Activated gamma-delta T cell treated with Interleukin-2 at 50 U/mL for 16 hours (primary cell): ENCODE measurements around the gene UGDH.
"Not testable (repeated sequence)": the region's sequence is repeated elsewhere in the genome, so short reads cannot be mapped to it uniquely, and the experiment has no call there.

Experiments used
- DNase-seq: peaks from one replicate; pipeline ENCODE4 v3.0.0-alpha.2; 2020

Gene UGDH

DNA sequence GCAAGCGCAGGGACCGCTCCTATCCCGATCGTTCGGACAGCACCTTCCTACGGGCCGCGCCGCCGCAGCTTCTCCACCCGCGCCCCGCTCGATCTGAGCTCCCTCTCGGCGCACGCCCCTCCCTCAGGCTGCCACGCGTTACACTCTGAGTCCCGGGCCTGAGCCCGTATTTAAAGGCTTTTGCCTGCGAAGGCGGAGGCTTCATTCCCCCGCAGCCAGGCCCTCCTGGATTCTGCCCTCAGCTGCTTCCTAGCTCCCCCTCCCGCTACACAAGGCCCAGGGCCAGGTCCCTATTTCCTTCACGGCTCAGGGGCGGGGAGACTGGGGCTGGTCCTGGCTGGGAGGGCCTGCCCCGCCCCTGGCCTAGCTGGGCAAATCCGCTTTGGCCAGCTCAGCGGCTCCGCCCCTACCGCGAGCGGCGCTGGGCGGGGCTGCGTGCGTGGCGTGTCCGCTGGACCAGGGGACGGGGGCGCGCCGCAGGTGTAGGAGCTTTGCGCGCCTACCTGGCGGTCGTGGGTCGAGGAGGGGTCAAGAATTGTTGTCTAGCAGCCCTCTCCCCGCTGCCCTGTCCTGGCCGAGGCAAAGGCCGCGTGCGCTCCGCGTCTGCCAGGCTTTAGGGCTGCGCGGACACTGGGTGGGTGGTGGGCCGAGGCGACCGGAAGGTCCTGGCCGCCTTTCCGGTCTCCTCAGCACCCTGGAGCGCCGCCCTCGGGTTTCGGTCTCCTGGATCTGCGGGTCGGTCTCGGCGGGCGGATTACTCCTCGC lies at the start of gene UGDH:
UGDH (minus strand) TSS at position 144 of the 765 bp plus-strand sequence. CDS start 5,927 bp downstream, outside the sequence.
- DNase-seq = peak; percentile 86

DNA sequence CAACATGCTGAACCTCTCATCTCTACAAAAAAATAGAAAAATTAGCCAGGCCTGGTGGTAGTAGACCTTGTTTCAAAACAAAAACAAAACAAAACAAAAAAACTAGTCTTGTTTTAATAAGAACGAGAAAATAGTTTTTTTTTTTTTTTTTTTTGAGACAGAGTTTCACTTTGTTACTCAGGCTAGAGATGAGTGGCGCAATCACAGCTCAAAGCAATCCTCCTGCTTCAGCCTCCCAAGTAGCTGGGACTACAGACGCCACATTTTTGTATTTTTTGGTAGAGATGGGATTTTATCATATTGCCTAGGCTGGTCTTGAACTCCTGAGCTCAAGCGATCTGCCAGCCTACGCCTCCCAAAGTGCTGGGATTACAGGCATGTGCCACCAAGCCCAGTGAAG lies 47.7 kb upstream of the UGDH start:
- DNase-seq = no peak

DNA sequence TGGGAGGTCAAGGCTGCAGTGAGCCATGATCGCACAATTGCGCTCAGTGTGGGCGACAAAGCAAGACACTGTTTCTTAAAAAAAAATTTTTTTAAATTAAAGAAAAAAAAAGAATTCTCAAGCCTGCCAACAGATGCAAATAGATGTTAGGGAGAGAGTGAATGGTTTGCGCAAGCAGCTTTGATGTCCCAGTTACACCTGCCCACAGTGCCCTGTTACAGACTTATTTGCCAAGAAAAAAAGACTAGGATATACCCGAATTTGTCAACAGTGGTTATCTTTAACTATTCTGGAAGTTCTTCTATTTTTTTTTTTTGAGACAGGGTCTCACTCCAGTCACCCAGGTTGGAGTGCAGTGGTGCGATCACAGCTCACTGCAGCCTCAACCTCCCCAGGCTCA lies 44.3 kb upstream of the UGDH start:
- no peak for DNase-seq

DNA sequence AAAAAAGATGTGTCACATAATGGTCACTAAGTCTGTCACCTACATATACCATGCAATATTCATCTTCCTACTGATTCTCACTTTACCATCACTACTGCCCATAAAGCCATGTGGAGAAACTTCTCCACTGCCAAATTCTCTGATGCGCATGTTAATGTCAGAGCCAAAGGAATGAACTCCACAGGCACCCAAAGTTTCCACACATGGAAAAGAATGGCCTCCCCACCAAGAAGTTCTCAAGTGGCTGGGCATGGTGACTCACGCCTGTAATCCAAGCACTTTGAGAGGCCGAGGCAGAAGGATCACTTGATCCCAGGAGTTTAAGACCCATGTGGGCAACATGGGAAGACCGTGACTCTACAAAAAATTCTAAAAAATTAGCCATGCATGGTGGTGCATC lies 43.8 kb upstream of the UGDH start:
- no peak for DNase-seq

DNA sequence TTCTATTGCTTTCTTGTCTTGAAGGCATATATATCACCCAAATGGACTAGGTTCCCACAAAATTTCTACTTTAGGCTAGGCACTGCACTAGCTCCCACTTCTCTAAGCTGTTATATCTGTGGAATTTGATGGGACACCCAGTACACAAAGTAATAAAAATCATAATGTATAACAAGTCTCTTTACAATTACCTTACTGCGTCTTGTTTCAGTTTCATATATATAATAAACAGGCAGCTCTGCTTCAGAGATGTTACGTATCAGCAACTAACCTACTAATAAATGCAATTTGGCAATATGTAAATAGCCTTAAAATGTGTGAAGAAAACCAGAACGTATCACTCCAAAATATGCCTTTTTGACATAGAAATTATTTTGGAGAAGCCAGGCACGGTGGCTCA lies 42.0 kb upstream of the UGDH start:
- DNase-seq = no peak

DNA sequence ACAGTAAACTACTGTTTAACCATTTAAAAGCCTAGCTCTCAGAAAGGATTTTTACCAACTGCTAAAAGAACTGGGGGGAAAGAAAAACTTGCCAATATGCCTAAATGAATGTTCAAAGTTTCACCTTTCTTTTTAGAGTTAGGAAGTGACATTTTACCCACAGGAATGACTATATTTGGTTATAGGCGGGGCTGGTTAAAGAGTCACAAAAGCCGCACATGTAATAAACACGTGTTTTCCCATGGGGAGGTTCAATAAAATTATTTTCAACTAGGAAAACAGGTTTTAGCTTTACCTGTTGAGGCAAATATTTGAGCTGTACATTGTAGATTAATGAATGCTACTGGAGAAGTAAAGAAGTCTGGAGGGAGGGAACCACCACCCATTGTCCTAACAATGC lies 41.6 kb upstream of the UGDH start:
- DNase-seq = no peak

DNA sequence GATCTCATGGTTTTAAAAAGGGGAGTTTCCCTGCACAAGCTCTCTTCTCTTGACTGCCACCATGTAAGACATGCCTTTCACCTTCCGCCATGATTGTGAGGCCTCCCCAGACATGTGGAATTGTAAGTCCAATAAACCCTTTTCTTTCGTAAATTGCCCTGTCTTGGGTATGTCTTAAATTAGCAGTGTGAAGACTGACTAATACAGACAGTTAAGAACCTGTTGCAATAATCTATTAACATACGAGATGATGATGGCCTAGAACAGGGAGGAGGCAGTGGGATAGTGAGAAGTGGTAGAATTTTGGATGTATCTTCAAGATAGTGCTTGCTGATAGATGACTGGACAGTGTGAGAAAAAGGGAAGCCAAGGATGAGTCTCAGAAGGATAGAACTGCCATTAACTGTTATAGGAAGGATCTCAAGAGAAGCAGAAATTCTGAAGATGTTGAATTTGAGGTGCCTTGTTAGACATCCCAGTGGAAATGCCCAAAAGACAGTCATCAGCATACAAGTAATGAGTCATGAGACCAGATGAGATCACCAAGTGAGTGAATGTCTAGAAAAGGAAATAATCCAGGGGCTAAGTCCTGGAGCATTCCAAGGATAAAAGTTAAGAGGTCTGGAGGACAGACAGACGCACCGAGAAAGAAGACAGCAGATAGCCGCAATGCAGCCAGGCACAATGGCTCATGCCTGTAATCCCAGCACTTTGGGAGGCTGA lies 38.8 kb upstream of the UGDH start:
- DNase-seq = no peak

DNA sequence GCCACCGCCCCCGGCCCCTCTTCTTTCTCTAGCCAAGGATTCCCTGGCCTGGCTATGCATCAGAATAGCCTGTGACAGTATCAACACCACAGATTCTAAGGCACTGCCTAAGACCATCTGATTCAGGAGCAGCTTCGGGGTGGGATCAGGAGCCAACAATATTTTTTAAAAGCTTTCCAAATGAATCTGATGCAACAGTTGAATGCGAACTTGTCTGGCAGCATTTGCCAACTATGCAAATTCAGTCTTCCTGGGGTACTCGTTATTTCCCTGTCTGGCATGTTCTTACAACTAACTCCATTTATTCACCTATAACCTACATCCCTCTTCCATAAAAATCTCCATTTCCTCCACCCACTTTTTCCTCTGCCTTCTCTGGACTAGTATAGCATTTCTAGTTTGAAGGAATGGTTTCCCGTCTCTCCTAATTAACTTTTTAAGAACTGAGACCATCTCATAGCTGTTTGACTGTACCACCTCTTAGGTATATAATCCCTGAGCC lies 36.2 kb upstream of the UGDH start:
- no peak for DNase-seq

DNA sequence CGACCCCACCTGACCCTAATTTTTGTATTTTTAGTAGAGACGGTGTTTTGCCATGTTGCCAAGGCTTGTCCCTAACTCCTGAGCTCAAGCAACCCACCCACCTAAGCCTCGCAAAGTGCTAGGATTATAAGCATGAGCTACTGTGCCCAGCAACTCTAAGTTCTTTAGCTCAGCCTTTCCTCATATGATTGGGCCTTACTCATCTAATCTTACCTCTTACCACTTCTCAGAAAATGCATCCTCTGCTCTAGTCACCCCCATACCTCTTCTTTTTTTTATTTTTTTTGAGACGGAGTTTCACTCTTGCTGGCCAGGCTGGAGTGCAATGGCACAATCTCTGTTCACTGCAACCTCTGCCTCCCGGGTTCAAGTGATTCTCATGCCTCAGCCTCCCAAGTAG lies 35.6 kb upstream of the UGDH start:
- no peak for DNase-seq

DNA sequence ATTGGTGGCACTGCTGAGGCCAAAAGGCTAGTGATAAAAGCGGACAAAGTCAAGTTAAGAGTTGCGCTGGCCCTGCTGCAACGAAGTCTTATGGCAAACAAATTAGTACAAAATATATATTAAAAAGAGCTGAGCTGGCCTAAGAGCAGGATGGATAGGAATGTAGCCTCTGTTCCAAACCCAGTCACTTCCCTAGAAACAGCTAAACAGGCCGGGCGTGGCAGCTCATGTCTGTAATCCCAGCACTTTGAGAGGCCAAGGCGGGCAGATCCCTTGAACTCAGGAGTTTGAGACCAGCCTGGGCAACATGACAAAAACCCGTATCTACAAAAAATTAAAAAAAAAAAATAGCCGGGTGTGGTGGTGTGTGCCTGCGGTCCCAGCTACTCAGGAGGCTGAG lies 32.4 kb upstream of the UGDH start:
- DNase-seq = no peak

DNA sequence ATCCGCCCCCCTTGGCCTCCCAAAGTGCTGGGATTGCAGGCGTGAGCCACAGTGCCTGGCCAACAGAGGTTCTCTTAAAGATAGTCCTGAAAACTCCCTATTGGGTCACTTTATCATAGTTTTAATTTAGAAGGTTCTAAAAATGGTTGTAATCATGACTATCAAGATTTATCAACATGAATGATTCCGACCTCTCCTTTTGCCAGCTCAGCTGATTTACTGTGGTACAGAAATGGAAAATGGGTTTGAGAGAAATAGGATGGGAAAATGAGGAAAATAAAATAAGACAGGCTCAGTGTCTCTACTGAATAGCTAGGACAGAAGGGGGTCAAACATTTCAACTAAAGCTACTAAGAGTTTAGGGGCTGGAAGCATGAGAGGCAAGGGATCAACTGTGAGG lies 28.2 kb upstream of the UGDH start:
- DNase-seq = no peak

DNA sequence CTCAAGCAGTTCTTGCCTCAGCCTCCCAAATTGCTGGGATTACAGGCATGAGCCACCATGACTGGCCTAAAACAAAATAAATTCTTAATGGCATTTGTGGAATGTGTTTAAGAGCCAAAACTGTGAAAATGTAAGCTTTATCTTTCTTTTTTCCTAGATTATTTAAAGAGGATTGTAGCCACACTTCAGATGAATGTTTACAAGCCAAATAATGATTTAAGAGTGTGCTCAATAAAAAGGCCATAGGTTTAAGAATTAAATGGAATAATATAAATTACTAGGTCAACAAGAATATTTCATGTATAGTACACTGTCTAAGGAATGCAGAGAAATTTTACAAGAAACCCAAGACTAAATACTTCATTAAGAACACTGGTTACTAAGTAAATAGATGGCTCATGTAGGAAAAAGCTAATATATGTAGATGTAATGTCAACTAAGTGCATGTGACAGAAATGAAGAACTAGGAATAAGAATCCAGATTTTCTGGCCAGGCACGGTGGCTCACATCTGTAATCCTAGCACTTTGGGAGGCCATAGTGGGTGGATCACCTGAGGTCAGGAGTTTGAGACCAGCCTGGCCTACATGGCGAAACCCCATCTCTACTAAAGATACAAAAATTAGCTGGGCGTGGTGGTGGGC lies 21.3 kb upstream of the UGDH start:
- DNase-seq = no peak

DNA sequence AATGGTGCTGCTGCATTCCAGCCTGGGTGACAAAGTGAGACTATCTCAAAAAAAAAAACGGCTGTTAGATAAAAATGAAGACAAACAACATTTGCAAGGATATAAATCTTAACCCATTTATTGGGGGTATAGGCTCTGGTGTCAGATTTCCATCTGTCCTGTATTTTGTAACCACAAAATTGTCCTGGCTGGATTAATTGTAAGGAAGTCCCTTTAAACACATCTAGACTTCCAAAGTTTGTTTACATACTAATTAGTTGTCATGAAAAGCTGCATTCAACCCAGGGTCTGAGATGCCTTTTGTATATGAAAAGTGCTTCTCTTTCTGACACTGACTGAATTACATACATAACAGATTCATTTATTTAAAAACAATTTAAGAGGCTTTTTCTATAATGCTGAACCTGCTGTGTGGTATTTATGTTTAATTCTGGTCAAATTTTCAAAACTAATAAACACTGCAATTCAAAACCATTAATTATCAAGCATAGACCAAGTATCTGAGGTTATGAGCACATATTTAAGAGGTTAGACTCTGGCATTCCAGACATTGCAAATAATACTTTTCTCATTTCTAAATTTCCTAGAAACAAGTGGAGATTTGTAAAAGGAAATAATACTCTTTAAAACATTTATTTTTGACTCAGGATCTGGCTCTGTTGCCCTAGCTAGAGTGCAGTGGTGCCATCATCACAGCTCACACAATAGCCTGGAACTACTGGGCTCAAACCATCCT lies 17.5 kb upstream of the UGDH start:
- no peak for DNase-seq

DNA sequence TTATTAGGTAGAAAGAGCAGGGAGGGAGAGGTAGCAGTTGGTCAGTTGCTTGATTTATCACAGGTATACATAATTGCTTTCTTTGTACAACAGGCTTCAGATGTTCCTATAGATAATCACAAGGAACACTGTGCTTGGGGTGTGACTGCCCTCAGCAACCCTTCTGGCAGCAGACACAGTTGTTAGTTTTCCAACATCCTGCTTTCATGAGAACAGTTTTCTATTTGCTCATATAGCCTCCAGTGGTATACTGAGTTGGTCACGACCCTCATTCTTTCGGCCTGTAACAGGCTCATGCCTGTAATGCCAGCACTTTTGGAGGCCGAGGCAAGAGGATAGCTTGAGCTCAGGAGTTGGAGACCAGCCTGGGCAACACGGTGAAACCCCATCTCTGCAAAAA lies 16.8 kb upstream of the UGDH start:
- DNase-seq = not testable (repeated sequence)

DNA sequence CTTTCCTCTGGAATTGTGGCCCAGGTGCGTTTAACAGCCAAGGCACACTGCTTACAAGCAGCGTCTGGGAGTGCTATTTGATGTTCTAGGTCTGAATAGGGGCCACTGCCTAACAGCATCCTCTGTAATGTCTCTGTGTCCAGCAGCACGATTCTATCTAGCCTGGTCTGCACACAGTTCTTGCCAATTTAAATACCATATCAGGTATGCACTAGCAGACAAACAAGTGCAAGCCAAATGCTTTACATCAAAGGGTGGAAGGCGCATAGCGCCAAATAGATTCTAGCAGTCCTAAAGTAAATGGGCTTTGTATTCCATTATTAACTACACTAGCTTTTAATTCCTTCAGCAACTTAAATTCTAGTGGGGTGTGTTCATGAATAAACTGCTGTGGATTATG lies 15.8 kb upstream of the UGDH start:
- DNase-seq = no peak

DNA sequence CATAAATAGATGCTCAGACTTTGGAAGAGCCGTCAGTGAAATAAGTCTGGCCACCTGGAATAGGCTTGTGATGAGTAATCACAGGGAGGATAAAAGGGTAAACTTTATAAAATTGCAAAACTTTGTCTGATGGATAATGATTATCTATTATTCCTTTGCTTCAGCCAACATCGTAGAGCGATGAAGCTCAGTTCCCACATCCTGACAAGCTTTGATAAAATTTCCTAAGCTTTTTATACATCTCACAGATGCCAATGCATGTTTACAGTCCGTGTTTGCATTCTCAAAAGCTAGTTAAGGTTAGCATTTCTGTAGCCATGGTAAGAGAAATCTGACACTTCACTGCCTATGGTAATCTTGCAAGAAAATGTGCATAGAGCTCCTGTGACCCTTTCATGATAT lies 15.4 kb upstream of the UGDH start:
- no peak for DNase-seq

DNA sequence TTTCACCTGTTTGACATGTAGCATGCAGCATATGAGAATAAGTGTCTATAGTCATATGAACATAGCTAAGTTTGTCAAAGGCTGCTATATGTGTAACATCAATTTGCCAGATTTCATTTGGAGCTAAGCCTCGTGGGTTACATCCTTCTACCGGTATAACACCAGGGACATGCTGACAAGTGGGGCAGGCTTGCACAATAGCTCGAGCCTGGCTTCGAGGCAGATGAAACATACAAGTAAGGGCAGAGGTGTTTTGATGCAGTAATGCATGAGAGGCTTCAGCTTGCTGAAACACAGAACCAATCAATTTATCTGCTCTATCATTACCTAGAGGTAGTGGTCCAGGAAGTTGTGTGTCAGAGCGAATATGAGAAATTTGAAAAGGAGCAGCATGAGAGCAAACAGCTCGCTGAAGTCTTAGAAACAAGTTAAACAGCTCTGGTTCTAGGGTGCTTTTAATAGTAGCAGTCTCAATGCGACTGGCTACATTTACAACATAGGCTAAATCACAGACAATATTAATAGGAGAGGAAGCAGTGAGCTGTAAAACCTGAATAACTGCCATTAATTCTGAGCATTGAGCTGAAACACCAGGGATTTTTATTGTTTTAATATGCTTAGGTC lies 14.9 kb upstream of the UGDH start:
- no peak for DNase-seq

DNA sequence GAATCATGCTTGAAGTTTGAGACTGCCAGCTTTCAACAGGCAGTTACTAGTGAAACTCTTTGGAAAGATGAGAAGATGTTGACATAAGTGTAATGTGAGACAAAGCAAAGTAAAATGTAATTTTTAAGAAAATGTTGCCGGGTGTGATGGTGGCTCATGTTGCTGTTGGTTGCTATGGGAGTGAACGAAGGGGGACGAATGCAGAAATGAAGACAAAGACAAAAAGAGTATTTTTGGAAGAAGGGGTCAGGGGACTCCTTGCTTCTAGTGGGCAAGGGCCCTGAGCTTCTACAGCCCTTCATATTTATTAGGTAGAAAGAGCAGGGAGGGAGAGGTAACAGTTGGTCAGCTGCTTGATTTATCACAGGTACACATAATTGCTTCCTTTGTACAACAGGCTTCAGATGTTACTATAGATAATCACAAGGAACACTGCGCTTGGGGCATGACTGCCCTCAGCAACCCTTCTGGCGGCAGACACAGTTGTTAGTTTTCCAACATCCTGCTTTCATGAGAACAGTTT lies 11.9 kb upstream of the UGDH start:
- DNase-seq = no peak

DNA sequence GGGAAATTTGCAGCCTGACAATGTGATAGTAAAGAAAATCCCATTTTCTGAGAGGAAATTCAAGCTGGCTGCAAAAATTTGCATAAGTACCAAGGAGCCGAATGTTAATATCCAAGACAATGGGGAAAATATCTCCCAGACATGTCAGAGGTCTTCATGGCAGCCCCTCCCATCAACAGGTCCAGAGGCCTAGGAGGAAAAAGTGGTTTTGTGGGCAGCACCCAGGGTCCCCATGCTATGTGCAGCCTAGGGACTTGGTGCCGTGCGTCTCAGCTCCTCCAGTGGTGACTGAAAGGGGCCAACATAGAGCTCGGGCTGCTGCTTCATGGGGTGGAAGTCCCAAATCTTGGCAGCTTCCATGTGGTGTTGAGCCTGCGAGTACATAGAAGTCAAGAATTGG lies 6.3 kb upstream of the UGDH start:
- no peak for DNase-seq

DNA sequence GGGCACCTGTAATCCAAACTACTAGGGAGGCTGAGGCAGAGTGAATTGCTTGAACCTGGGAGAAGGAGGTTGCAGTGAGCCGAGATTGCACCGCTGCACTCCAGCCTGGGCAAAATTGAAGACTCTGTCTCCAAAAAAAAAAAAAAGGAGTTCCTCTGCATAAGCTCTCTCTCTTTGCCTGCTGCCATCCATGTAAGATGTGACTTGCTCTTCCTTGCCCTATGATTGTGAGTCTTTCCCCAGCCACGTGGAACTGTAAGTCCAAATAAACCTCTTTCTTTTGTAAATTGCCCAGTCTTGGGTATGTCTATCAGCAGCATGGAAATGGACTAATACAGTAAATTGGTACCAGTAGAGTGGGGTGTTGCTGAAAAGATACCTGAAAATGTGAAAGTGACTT lies 5.0 kb upstream of the UGDH start:
- DNase-seq = not testable (repeated sequence)

DNA sequence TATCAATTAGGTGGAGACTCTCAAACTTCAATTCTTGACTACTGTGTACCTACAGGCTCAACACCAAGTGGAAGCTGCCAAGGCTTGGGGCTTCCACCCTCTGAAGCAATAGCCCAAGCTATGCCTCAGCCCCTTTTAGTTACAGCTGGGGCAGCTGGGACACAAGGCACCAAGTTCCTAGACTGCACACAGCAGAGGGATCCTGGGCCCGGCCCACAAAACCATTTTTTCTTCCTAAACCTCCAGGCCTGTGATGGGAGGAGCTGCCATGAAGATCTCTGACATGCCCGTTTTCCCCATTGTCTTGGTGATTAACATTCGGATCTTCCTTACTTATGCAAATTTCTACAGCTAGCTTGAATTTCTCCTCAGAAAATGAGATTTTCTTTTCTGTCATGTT lies 3.4 kb upstream of the UGDH start:
- DNase-seq = no peak

DNA sequence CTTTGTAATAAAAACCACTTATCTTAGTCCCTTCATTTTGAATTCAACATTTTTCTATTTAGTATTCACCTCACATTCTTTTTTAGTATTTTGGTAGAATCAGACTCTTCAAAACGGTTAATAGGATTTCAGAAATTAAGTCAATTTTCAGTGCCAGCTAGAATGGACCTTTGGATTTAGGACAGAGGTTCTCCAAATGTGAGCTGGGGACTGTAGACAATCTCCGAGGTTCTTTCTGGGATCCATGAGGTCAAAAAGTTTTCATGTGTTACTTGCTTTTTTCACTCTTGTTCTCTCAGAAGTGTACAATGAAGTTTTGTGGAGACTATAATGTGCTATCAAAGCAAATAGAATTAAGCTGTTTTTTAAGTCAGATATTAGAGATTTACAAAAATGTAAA lies 2.3 kb upstream of the UGDH start:
- DNase-seq = no peak

DNA sequence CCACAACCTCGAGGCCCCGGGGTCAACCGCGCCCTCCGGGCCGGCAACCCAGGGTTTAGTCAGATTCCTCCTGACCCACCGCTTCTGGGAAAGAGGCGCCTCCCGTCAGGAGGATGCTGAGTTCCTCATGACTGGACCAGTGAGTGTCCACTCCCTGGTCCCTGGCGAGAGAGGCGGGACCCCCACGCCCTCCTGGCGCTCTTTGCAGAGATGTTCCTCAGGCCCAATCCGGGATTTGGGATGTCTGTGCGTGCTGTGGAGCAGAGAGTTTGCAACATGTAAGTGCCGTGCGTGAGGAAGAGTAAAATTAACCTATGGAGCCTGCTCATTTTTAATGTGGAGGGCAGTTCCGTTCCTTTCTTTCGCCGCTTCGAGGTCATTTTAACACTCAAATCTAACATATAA lies 824 bp upstream of the UGDH start:
- DNase-seq = no peak
